Loucy (cell line): ENCODE data around the gene OR13J1.

Experiments used
- H2AFZ ChIP-seq: fragments of 200-600 bp; sonication (generic); 2 replicates; pipeline ENCODE4 v1.6.0; 2016; ENCODE audit warnings: antibody characterized with exemption, mild to moderate bottlenecking, low read length, moderate library complexity
- H3F3A ChIP-seq: fragments of 200-600 bp; 2 replicates; pipeline ENCODE4 v1.6.0; 2016; ENCODE audit warnings: antibody characterized with exemption, low read depth, mild to moderate bottlenecking
- H3K27me3 ChIP-seq: fragments of 200-600 bp; sonication (generic); 2 replicates; pipeline ENCODE4 v1.6.1; 2014; ENCODE audit warnings: low read length, mild to moderate bottlenecking; ENCODE audit not compliant: insufficient read depth, poor library complexity, severe bottlenecking
- H3K36me3 ChIP-seq: fragments of 200-600 bp; sonication (generic); 2 replicates; pipeline ENCODE4 v1.6.1; 2016; ENCODE audit warnings: low read length; ENCODE audit not compliant: insufficient read depth
- H3K4me1 ChIP-seq: fragments of 200-600 bp; sonication (generic); 2 replicates; pipeline ENCODE4 v1.5.1; 2014; ENCODE audit warnings: low read length, mild to moderate bottlenecking; ENCODE audit not compliant: insufficient read depth, poor library complexity, severe bottlenecking
- H3K4me2 ChIP-seq: fragments of 200-600 bp; sonication (generic); 2 replicates; pipeline ENCODE4 v1.6.0; 2014; ENCODE audit warnings: antibody characterized with exemption, low read length, low read depth, mild to moderate bottlenecking; ENCODE audit not compliant: poor library complexity, severe bottlenecking
- H3K4me3 ChIP-seq: fragments of 200-600 bp; sonication (generic); 2 replicates; pipeline ENCODE4 v1.5.1; 2014; ENCODE audit warnings: low read length, mild to moderate bottlenecking, mixed read lengths; ENCODE audit not compliant: poor library complexity, severe bottlenecking
- H3K79me2 ChIP-seq: fragments of 200-600 bp; sonication (generic); 2 replicates; pipeline ENCODE4 v1.6.1; 2014; ENCODE audit warnings: low read length; ENCODE audit not compliant: insufficient read depth
- H3K9ac ChIP-seq: fragments of 200-600 bp; sonication (generic); 2 replicates; pipeline ENCODE4 v1.6.0; 2014; ENCODE audit warnings: mild to moderate bottlenecking, low read depth, low read length, moderate library complexity; ENCODE audit not compliant: poor library complexity, severe bottlenecking
- H3K9me2 ChIP-seq: fragments of 200-600 bp; sonication (generic); replicated peaks from 2 replicates; pipeline ENCODE4 v1.6.1; 2016; ENCODE audit warnings: low read depth, low read length, mixed read lengths
- H3K9me3 ChIP-seq: fragments of 200-600 bp; sonication (generic); 2 replicates; pipeline ENCODE4 v1.6.1; 2014; ENCODE audit warnings: mild to moderate bottlenecking, antibody characterized with exemption, low read length, low read depth; ENCODE audit not compliant: insufficient read depth
- H4K20me1 ChIP-seq: fragments of 200-600 bp; sonication (generic); 2 replicates; pipeline ENCODE4 v1.6.0; 2014; ENCODE audit warnings: antibody characterized with exemption, low read length, mild to moderate bottlenecking; ENCODE audit not compliant: insufficient read depth, poor library complexity, severe bottlenecking
- EZH2phosphoT487 ChIP-seq: fragments of 200-600 bp; IDR thresholded peaks from 2 replicates; pipeline ENCODE4 v1.6.1; 2018; ENCODE audit warnings: antibody characterized with exemption, mild to moderate bottlenecking, moderate library complexity, borderline replicate concordance
- TF ChIP-seq, protein P1 (sequence below): fragments of 200-600 bp; sonication (generic); conservative IDR thresholded peaks from 2 replicates; pipeline ENCODE4 v1.5.1; 2014; ENCODE audit warnings: mild to moderate bottlenecking, antibody characterized with exemption, low read length

OR13J1 gene

GRCh38 chr9:35864695-35865255 lies 5.4 kb downstream of the OR13J1 start:
- no peak overlapping the region for H3K4me3 ChIP-seq
- no peaks in the 10 kb centered on the region for H3K9me3 ChIP-seq
- H3K36me3 ChIP-seq, result no peaks in the 10 kb centered on the region
- H3K79me2 ChIP-seq, result no peaks in the 10 kb centered on the region
- no peak for TF ChIP-seq EZH2phosphoT487
- TF ChIP-seq, protein P1, sequence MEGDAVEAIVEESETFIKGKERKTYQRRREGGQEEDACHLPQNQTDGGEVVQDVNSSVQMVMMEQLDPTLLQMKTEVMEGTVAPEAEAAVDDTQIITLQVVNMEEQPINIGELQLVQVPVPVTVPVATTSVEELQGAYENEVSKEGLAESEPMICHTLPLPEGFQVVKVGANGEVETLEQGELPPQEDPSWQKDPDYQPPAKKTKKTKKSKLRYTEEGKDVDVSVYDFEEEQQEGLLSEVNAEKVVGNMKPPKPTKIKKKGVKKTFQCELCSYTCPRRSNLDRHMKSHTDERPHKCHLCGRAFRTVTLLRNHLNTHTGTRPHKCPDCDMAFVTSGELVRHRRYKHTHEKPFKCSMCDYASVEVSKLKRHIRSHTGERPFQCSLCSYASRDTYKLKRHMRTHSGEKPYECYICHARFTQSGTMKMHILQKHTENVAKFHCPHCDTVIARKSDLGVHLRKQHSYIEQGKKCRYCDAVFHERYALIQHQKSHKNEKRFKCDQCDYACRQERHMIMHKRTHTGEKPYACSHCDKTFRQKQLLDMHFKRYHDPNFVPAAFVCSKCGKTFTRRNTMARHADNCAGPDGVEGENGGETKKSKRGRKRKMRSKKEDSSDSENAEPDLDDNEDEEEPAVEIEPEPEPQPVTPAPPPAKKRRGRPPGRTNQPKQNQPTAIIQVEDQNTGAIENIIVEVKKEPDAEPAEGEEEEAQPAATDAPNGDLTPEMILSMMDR, result no peak
- no peak overlapping the region for H3K9ac ChIP-seq
- no peaks in the 10 kb centered on the region for H3K27me3 ChIP-seq
- no peaks in the 10 kb centered on the region for H3K4me1 ChIP-seq
- no peaks in the 10 kb centered on the region for H3F3A ChIP-seq
- no peaks in the 10 kb centered on the region for H4K20me1 ChIP-seq
- H3K4me2 ChIP-seq, result no peak overlapping the region
- no peak overlapping the region for H2AFZ ChIP-seq
- H3K9me2 ChIP-seq, result no peaks in the 10 kb centered on the region

GRCh38 chr9:35863583-35863982 lies 6.6 kb downstream of the OR13J1 start:
- Histone ChIP-seq H3K9me2 (no peaks in the 10 kb centered on the region), H2AFZ (no peak overlapping the region), H4K20me1 (no peaks in the 10 kb centered on the region), H3K4me3 (no peak overlapping the region), H3K4me1 (no peaks in the 10 kb centered on the region), H3K36me3 (no peaks in the 10 kb centered on the region), H3K4me2 (no peak overlapping the region), H3K9me3 (no peaks in the 10 kb centered on the region), H3K27me3 (no peaks in the 10 kb centered on the region), H3K79me2 (no peaks in the 10 kb centered on the region), H3K9ac (no peak overlapping the region), H3F3A (no peaks in the 10 kb centered on the region)
- TF ChIP-seq, protein P1, result no peak
- TF ChIP-seq EZH2phosphoT487, result no peak

DNA sequence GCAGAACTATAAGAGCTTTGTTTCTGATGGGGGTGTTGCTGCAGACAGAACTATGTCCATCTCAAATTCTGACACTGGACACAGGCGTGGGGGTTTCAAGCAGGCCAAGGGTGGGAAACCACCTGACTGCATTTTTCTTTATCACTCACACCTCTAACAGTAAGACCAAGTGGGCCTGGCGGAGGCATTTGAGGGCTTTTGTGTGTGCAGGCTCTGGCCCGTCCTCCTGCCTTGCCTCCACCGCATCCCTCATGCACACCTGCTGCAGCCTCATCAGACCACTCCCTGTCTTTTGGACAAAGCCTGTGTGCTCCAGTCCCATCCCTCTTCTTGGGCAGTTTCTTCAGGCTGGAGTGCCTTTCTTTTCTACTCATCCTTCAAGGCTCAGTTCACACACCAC lies 7.9 kb downstream of the OR13J1 start:
- Histone ChIP-seq H3K9me3 (no peaks in the 10 kb centered on the region), H3K4me2 (no peak overlapping the region), H3K9ac (no peak overlapping the region), H3K36me3 (no peaks in the 10 kb centered on the region), H3K4me1 (no peaks in the 10 kb centered on the region), H3K27me3 (no peaks in the 10 kb centered on the region), H2AFZ (no peak overlapping the region), H3F3A (no peaks in the 10 kb centered on the region), H4K20me1 (no peaks in the 10 kb centered on the region), H3K9me2 (no peaks in the 10 kb centered on the region), H3K79me2 (no peaks in the 10 kb centered on the region), H3K4me3 (no peak overlapping the region)
- no peak for TF ChIP-seq EZH2phosphoT487
- TF ChIP-seq, protein P1, result no peak
